Lower leg skin (tissue), 4 donors: ENCODE results near the gene CEBPA. TPM values are rescaled to one million over a fixed set of nuclear protein-coding genes. Genes with fewer than 3 reads are reported as not detected.
A peak's percentile ranks its signal among the peaks of the same experiment; 100 is the strongest.

Source experiments
- DNase-seq, 2 donors: peaks; one replicate each; pipeline ENCODE4 v3.0.0-alpha.2; 2019; ENCODE audit warnings: low spot score in 2 of 2
- H3K4me3 ChIP-seq: fragments of 200-600 bp; sonication (generic); 2 replicates; pipeline ENCODE4 v1.5.1; 2017; ENCODE audit warnings: mild to moderate bottlenecking, low read depth; ENCODE audit not compliant: poor library complexity, severe bottlenecking
- POLR2A ChIP-seq, 2 donors: fragments of 450-650 bp; IDR thresholded peaks; one replicate each; pipeline ENCODE4 v1.6.1; 2016 to 2017; ENCODE audit warnings: antibody characterized with exemption in 2 of 2, mild to moderate bottlenecking in 1 of 2, moderate library complexity in 1 of 2
- WGBS, 2 donors: methylation state at CpG; one replicate each; pipeline ENCODE4 v1.1.5; 2018; 5-methylcytosine and 5-hydroxymethylcytosine counted together
- intact Hi-C: fragments of 100-400 bp; cut with DNase I; formaldehyde crosslinking; loops from one replicate; pipeline ENCODE4 v1.15.0; 2023; ENCODE audit warnings: low total_unique reads
- total RNA-seq, 4 donors: library from RNA; depleted of rRNA; stranded (reverse); fragments of >200 nt; gene quantifications; one replicate each; pipeline ENCODE4 v1.1.0, GENCODE V29; 2016
- TF ChIP-seq, protein P1 (sequence below), 3 donors: fragments of 450-650 bp; IDR thresholded peaks; one replicate each; pipeline ENCODE4 v1.5.1; 2016; ENCODE audit warnings: antibody characterized with exemption in 3 of 3, mild to moderate bottlenecking in 3 of 3, moderate library complexity in 2 of 3

The CEBPA gene
- total RNA-seq, 4 donors from 2014 or later, result 228 to 297 (median 255) TPM

DNA sequence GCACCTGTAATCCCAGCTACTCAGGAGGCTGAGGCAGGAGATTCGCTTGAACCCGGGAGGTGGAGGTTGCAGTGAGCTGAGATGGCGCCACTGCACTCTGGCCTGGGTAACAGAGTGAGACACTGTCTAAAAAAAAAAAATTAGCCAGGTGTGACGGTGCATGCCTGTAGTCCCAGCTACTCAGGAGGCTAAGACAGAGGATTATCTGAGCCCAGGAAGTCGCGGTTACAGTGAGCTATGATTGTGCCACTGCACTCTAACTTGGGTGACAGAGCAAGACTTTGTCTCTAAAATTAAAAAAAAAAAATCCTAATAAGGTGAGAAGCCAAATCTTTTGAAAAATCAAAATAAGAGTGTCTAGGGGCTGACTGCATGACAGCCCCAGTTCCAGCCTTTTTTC lies 9.7 kb upstream of the CEBPA start:
- no peak for DNase-seq
- H3K4me3 ChIP-seq, result no peak overlapping the region
- intact Hi-C loops, result no loop called here
- TF ChIP-seq POLR2A (IDR thresholded peaks at IDR 0.05), result no peak
- TF ChIP-seq, protein P1, sequence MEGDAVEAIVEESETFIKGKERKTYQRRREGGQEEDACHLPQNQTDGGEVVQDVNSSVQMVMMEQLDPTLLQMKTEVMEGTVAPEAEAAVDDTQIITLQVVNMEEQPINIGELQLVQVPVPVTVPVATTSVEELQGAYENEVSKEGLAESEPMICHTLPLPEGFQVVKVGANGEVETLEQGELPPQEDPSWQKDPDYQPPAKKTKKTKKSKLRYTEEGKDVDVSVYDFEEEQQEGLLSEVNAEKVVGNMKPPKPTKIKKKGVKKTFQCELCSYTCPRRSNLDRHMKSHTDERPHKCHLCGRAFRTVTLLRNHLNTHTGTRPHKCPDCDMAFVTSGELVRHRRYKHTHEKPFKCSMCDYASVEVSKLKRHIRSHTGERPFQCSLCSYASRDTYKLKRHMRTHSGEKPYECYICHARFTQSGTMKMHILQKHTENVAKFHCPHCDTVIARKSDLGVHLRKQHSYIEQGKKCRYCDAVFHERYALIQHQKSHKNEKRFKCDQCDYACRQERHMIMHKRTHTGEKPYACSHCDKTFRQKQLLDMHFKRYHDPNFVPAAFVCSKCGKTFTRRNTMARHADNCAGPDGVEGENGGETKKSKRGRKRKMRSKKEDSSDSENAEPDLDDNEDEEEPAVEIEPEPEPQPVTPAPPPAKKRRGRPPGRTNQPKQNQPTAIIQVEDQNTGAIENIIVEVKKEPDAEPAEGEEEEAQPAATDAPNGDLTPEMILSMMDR (IDR thresholded peaks at IDR 0.05), result no peak
- 95 to 98% methylated on average over 6 of the region's 6 CpGs for WGBS, 2 donors

DNA sequence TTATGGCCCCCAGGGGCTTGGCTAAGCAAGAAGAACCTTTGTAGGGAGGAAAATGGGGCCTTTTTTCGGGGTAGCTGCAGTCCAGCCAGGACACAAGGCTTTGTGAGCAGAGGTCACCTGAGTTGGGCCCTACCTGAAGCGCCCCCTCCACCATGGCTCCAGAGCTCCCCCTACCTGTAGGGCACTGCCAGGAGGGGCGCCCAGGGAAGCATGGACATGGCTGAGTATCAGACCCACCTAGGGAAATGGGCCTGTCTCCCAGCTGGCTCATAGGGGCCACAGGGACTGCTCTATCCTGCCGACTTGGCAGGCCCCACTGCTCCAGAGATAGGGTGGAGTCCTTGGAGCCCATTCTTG lies 9.0 kb upstream of the CEBPA start:
- WGBS, 2 donors, result 81 to 90% methylated on average over 4 of the region's 4 CpGs
- no peak for TF ChIP-seq POLR2A (IDR thresholded peaks at IDR 0.05)
- TF ChIP-seq, protein P1 (IDR thresholded peaks at IDR 0.05), result no peak
- H3K4me3 ChIP-seq, result no peak overlapping the region
- DNase-seq, result peak in 1 of 2 donors; percentile 63
- intact Hi-C loops, result no loop called here

DNA sequence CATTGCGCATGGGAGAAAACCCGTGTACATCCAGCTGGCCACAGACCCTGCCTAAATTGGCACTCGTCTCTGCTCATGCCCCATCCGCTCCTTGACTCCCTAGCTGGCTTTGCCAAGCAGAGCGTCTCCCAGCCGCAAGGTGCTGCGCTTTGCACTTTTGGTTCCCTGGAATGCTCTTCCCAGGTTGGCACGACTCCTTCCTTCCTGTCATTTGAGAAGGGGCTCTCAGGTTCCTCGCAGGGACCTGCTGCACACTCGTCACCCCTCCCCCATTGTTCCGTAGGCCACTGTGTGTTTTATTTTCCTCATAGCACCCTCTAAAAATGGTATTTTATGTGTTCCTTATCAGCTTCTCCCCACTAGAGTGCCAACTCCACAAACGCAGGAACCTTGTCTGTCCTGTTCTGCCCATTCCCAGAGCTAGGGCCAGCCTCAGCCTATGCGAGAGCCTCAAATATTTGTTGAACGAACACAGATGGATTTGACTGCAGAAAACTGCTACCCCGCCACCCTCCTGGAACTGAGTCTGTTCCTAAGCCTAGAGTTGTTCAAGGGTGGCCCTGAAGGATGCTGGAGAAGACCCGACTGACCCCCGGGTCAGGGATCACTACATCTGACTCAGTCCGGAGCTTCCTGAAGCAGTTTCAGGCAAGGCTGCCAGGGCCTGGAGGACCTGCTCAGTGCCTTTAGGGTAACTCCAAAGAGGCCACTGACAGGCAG lies 8.4 kb upstream of the CEBPA start:
- TF ChIP-seq, protein P1 (IDR thresholded peaks at IDR 0.05), result no peak
- TF ChIP-seq POLR2A (IDR thresholded peaks at IDR 0.05), result no peak
- intact Hi-C loops, result no loop called here
- DNase-seq, result peak in 1 of 2 donors; percentile 70
- no peak overlapping the region for H3K4me3 ChIP-seq
- 37 to 48% methylated on average over 18 of the region's 18 CpGs for WGBS, 2 donors

DNA sequence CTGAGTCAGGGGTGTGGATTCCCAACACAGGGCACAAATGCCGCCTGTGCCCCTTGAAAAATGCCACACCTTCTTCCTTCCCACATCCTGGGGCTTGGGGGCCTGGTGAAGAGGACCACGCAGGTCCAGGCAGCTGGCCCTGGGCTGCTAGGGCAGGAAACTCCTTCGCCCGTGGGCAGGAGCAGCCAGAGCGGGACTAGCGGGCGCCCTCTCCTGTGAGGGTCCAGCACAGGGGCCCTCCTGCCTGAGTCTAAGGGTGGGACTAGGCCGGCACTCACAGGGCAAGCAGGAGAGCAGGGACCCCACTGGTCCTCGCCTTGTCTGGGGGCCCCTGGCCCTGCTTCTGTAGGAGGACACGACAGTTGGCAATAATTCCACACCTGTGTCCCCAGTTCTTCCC lies 7.5 kb upstream of the CEBPA start:
- WGBS, 2 donors, result 74 to 91% methylated on average over 9 to 10 of the region's 10 CpGs
- intact Hi-C loops, result loop anchor here (10.0 kb wide), 1 partner anchor 75 kb away; no protein-coding TSS in a partner anchor
- no peak overlapping the region for H3K4me3 ChIP-seq
- no peak for DNase-seq
- TF ChIP-seq POLR2A (IDR thresholded peaks at IDR 0.05), result no peak
- TF ChIP-seq, protein P1 (IDR thresholded peaks at IDR 0.05), result no peak

DNA sequence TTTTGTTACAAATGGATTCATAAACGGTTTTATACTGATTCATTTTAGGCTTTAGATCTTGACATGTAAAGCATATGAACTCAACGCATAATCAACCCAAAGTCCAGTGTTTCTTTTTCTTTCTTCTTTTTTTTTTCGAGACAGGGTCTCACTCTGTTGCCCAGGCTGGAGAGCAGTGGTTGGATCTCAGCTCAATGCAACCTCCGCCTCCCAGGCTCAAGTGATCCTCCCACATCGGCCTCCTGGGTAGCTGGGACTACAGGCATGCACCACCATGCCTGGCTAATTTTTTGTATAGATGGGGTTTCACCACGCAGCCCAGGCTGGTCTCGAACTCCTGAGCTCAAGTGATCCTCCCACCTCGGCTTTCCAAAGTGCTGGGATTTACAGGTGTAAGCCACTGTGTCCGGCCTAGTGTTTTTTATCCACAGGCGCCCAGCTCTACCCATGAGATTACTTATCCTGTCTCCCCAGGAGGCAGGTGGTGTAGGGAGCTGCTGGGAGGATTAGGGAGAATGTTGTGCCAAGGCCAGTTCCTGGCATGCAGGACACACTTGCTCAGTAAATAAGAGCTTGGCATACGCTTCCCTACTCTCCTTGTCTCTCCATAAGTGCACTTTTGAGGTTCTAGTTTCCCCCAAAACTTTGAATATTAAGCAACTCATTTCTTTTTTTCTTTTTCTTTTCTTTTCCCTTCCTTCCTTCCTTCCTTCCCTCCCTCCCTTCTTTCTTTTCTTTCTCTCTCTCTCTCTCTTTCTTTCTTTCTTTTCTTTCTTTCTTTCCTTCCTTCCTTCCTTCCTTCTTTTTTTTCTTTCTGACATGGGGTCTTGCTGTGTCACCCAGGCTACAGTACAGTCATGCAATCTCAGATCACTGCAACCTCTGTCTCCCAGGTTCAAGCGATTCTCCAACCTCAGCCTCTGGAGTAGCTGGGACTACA lies 4.8 kb upstream of the CEBPA start:
- H3K4me3 ChIP-seq, result no peak overlapping the region
- peak in 1 of 2 donors; percentile 79 for DNase-seq
- intact Hi-C loops, result loop anchor here (10.0 kb wide), 1 partner anchor 72 kb away; no protein-coding TSS in a partner anchor
- WGBS, 2 donors, result 75 to 78% methylated on average over 12 of the region's 12 CpGs
- TF ChIP-seq, protein P1 (IDR thresholded peaks at IDR 0.05), result no peak
- TF ChIP-seq POLR2A (IDR thresholded peaks at IDR 0.05), result no peak
